A673 (cell line): ENCODE measurements around the gene PRKCA. TPM values are rescaled to one million over a fixed set of nuclear protein-coding genes. Genes with fewer than 3 reads are reported as not detected.

Experiments used
- BruUV-seq: library from RNA; stranded (reverse); fragments of 400-500 nt; replicated peaks from 2 replicates; lab custom pipeline; 2021; lab: Mats Ljungman, UMichigan
- CTCF ChIA-PET: fragments of 300-600 bp; sonication (Branson Sonifier 250); formaldehyde crosslinking; loops from one replicate; lab custom pipeline; 2022; ENCODE audit warnings: antibody characterized with exemption; lab: Charles Lee
- POLR2A ChIA-PET: fragments of 300-600 bp; sonication (Branson Sonifier 250); formaldehyde crosslinking; loops from one replicate; lab custom pipeline; 2022; ENCODE audit warnings: antibody characterized with exemption; ENCODE audit not compliant: low non-redundant PET; lab: Charles Lee
- DNase-seq: peaks from one replicate; pipeline ENCODE4 v3.0.0-alpha.2; 2015; ENCODE audit warnings: low spot score
- H3K27ac ChIP-seq: fragments of 200-600 bp; sonication (generic); 2 replicates; pipeline ENCODE4 v1.5.1; 2016; ENCODE audit warnings: mixed run types, low read depth, mild to moderate bottlenecking, mixed read lengths, antibody characterized with exemption, low read length; ENCODE audit not compliant: poor library complexity, severe bottlenecking
- H3K27me3 ChIP-seq: fragments of 200-600 bp; sonication (generic); replicated peaks from 2 replicates; pipeline ENCODE4 v1.6.1; 2017; ENCODE audit warnings: mixed run types, low read depth, mild to moderate bottlenecking, mixed read lengths, antibody characterized with exemption, low read length; ENCODE audit not compliant: insufficient read depth, poor library complexity
- H3K36me3 ChIP-seq: fragments of 200-600 bp; sonication (generic); 2 replicates; pipeline ENCODE4 v1.6.1; 2016; ENCODE audit warnings: mixed run types, mild to moderate bottlenecking, mixed read lengths, antibody characterized with exemption, low read length; ENCODE audit not compliant: insufficient read depth, poor library complexity, severe bottlenecking
- H3K4me1 ChIP-seq: fragments of 200-600 bp; sonication (generic); 2 replicates; pipeline ENCODE4 v1.6.1; 2017; ENCODE audit warnings: mixed run types, mild to moderate bottlenecking, mixed read lengths, antibody characterized with exemption, low read length; ENCODE audit not compliant: insufficient read depth, poor library complexity, severe bottlenecking
- H3K4me3 ChIP-seq: fragments of 200-600 bp; sonication (generic); 2 replicates; pipeline ENCODE4 v1.5.1; 2016; ENCODE audit warnings: low read depth, mixed run types, mild to moderate bottlenecking, mixed read lengths, low read length; ENCODE audit not compliant: poor library complexity, severe bottlenecking
- H3K9me3 ChIP-seq: fragments of 200-600 bp; sonication (generic); 2 replicates; pipeline ENCODE4 v1.6.1; 2016; ENCODE audit warnings: mixed run types, low read depth, mild to moderate bottlenecking, mixed read lengths, antibody characterized with exemption, low read length; ENCODE audit not compliant: poor library complexity, severe bottlenecking
- CTCF ChIP-seq: fragments of 300-800, 200-600 bp; sonication (generic); conservative IDR thresholded peaks from 2 replicates; pipeline ENCODE4 v1.5.1; 2017; ENCODE audit warnings: low read depth, mild to moderate bottlenecking, antibody characterized with exemption, low read length, moderate library complexity, mixed read lengths
- EZH2 ChIP-seq: fragments of 200-600 bp; sonication (generic); IDR thresholded peaks from 2 replicates; pipeline ENCODE4 v1.6.1; 2017; ENCODE audit warnings: borderline replicate concordance, low read depth, mild to moderate bottlenecking, mixed read lengths, antibody characterized with exemption, low read length; ENCODE audit not compliant: poor library complexity, severe bottlenecking
- intact Hi-C: fragments of 100-400 bp; cut with micrococcal nuclease; formaldehyde crosslinking; loops from one replicate; pipeline ENCODE4 v1.10.0; 2022; ENCODE audit not compliant: unreplicated experiment
- total RNA-seq: library from RNA; stranded (reverse); gene quantifications from 2 replicates; pipeline ENCODE4 v1.2.3, GENCODE V29; 2021

Gene PRKCA
- total RNA-seq, 1 experiment from 2014 or later: 16.3 TPM

DNA sequence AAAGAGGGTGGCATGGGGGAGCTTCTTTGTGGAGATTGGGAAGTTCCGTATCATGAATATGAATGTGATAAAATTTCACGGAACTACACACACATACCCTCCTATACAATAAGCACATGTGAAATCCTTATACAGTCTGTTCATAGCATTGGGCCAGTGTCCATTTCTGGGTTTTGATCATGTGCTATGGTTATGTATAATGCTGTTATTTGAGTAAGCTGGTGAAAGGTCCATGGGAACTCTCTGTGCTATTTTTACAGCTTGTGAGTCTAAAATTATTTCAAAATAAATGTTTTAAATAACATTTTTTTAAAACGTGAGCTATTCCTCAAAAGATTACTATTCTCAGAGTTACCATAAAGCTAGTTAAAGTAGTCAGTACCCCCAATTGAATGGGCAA, 327.3 kb downstream of the PRKCA start:
- intact Hi-C loops: no loop called here
- BruUV-seq: no TSS peak
- no peaks in the 10 kb centered on the region for H3K9me3 ChIP-seq
- peaks cover 4% of the 10 kb centered on the region for H3K4me1 ChIP-seq
- H3K27ac ChIP-seq: no peak overlapping the region
- ChIA-PET POLR2A (interaction anchor here (0.7 kb wide), 1 partner anchor 9 kb away, joined by 5 read pairs; no protein-coding TSS in a partner anchor), CTCF (no interaction called here)
- H3K36me3 ChIP-seq: no peaks in the 10 kb centered on the region
- no peak for DNase-seq
- H3K4me3 ChIP-seq: no peak overlapping the region
- TF ChIP-seq EZH2: no peak
- TF ChIP-seq CTCF: no peak
- no peaks in the 10 kb centered on the region for H3K27me3 ChIP-seq

- POLR2A ChIA-PET: interaction anchor here (0.7 kb wide), 1 partner anchor 9 kb away, joined by 5 read pairs; no protein-coding TSS in a partner anchor
- H3K27ac ChIP-seq: no peak overlapping the region
- no peaks in the 10 kb centered on the region for H3K9me3 ChIP-seq
These were observed 328.0 kb downstream of the PRKCA start for GRCh38 chr17:66630379-66630778.

GRCh38 chr17:66630828-66631472, 328.5 kb downstream of the PRKCA start:
- TF ChIP-seq CTCF: no peak
- TF ChIP-seq EZH2: no peak
- Histone ChIP-seq H3K9me3 (no peaks in the 10 kb centered on the region), H3K27ac (no peak overlapping the region), H3K27me3 (no peaks in the 10 kb centered on the region), H3K36me3 (no peaks in the 10 kb centered on the region), H3K4me3 (no peak overlapping the region), H3K4me1 (no peaks in the 10 kb centered on the region)
- POLR2A ChIA-PET: no interaction called here
- DNase-seq: no peak
- intact Hi-C loops: no loop called here
- no TSS peak for BruUV-seq
- CTCF ChIA-PET: no interaction called here

More at GRCh38 chr17:66630379-66630778, 328.0 kb downstream of the PRKCA start:
- no TSS peak for BruUV-seq
- CTCF ChIA-PET: no interaction called here
- no peak for DNase-seq
- no peaks in the 10 kb centered on the region for H3K4me1 ChIP-seq
- intact Hi-C loops: no loop called here
- TF ChIP-seq EZH2: no peak
- TF ChIP-seq CTCF: no peak
- H3K4me3 ChIP-seq: no peak overlapping the region
- H3K27me3 ChIP-seq: no peaks in the 10 kb centered on the region
- no peaks in the 10 kb centered on the region for H3K36me3 ChIP-seq
